Kidney (tissue), 14 donors: ENCODE data around the gene STIM2. TPM values are rescaled to one million over a fixed set of nuclear protein-coding genes. Genes with fewer than 3 reads are reported as not detected.

ENCODE experiments used
- DNase-seq, 5 donors: peaks; one replicate each; pipeline ENCODE4 v3.0.0-alpha.2; 2013 to 2020
- FAIRE-seq: peaks from 2 replicates; lab custom pipeline; 2012; peaks lifted over from hg19 to GRCh38; lab: Jason Lieb, UNC
- H3K27ac ChIP-seq, 2 donors: one replicate each; pipeline ENCODE4 v1.7.0; 2013; ENCODE audit warnings: low read depth in 2 of 2, low read length in 2 of 2, inconsistent platforms in 1 of 2
- H3K27me3 ChIP-seq: one replicate; pipeline ENCODE4 v1.7.1; 2013; ENCODE audit warnings: low read length, inconsistent platforms; ENCODE audit not compliant: control insufficient read depth, insufficient read depth
- H3K36me3 ChIP-seq, 3 donors: one replicate each; pipeline versions ENCODE4 v1.7.0 to v1.7.1; 2013; ENCODE audit warnings: low read length in 3 of 3, control low read depth in 1 of 3, inconsistent platforms in 1 of 3; ENCODE audit not compliant: insufficient read depth in 3 of 3, control insufficient read depth in 2 of 3
- H3K4me1 ChIP-seq, 3 donors: one replicate each; pipeline versions ENCODE4 v1.7.0 to v1.7.1; 2013; ENCODE audit warnings: low read length in 3 of 3, inconsistent platforms in 1 of 3, low read depth in 1 of 3; ENCODE audit not compliant: control insufficient read depth in 2 of 3, insufficient read depth in 2 of 3
- H3K4me3 ChIP-seq, 3 donors: one replicate each; pipeline versions ENCODE4 v1.7.0 to v1.8.1; 2013; ENCODE audit warnings: low read length in 3 of 3, control low read depth in 1 of 3, inconsistent platforms in 1 of 3
- H3K9ac ChIP-seq, 3 donors: one replicate each; pipeline versions ENCODE4 v1.7.0 to v1.7.1; 2013; ENCODE audit warnings: low read length in 3 of 3, control low read depth in 1 of 3, inconsistent platforms in 1 of 3
- H3K9me3 ChIP-seq, 3 donors: one replicate each; pipeline versions ENCODE4 v1.7.0 to v1.7.1; 2013; ENCODE audit warnings: low read length in 3 of 3, control low read depth in 1 of 3, inconsistent platforms in 1 of 3; ENCODE audit not compliant: control insufficient read depth in 2 of 3, insufficient read depth in 1 of 3
- intact Hi-C: fragments of 100-400 bp; cut with DNase I; formaldehyde crosslinking; loops from one replicate; pipeline ENCODE4 v1.11.1; 2022
- polyA plus RNA-seq: library from polyadenylated mRNA; stranded (reverse); fragments of 350-450 nt; fragmentation: Illumina TruSeq; extraction: RNeasy Lipid Tissue Mini Kit (QIAGEN cat#74804); gene quantifications from one replicate; pipeline ENCODE4 v1.2.3, GENCODE V29; 2014; ENCODE audit warnings: low read depth, low replicate concordance; ENCODE audit not compliant: insufficient read depth
- total RNA-seq: library from RNA; stranded (reverse); fragmentation: NEBNext Ultra II Directional; extraction: Animal tissue kit (Norgen Biotek cat#: 25700); gene quantifications from one replicate; pipeline ENCODE4 v1.2.1, GENCODE V29; 2021
- TF ChIP-seq, protein P1 (sequence below): IDR thresholded peaks from 3 replicates; pipeline ENCODE4 v1.5.1; 2012; ENCODE audit warnings: mild to moderate bottlenecking, moderate library complexity, borderline replicate concordance; ENCODE audit not compliant: insufficient read depth; ENCODE audit errors: extremely low read depth
- donor health status: control.
- donor health status: control.
- donor health status: control.
- donor health status: control.
- donor health status: control.
- donor health status: DM: yes; HTN: yes; CAD: no.
- donor health status: Normal renal cell carcinoma (clear cell type).

The STIM2 gene
- total and polyA plus RNA-seq, 2 donors from 2014 or later: 27.8 to 38.9 TPM

DNA sequence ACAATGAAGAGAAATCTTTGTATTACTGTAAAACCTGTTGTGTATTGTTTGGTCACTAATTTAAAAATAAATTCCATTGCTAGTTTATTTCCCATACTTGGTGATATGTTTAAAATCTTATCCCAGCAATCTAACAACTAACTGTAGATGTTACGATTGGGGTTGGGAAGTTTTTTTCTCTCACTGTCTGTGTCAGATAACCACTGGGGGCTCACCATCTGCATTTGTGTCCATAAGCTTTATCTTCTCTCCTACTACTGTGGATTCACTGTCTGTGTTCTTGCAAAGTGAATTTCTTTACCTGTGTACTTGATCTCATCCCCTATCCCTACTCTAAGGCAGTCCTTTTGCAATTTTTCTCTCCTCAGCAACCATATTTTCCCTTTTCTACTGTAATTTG is 81.3 kb downstream of the STIM2 start:
- no peaks in the 10 kb centered on the region for H3K27me3 ChIP-seq
- no peaks in the 10 kb centered on the region for H3K36me3 ChIP-seq
- no peak overlapping the region for H3K9ac ChIP-seq
- TF ChIP-seq, protein P1, sequence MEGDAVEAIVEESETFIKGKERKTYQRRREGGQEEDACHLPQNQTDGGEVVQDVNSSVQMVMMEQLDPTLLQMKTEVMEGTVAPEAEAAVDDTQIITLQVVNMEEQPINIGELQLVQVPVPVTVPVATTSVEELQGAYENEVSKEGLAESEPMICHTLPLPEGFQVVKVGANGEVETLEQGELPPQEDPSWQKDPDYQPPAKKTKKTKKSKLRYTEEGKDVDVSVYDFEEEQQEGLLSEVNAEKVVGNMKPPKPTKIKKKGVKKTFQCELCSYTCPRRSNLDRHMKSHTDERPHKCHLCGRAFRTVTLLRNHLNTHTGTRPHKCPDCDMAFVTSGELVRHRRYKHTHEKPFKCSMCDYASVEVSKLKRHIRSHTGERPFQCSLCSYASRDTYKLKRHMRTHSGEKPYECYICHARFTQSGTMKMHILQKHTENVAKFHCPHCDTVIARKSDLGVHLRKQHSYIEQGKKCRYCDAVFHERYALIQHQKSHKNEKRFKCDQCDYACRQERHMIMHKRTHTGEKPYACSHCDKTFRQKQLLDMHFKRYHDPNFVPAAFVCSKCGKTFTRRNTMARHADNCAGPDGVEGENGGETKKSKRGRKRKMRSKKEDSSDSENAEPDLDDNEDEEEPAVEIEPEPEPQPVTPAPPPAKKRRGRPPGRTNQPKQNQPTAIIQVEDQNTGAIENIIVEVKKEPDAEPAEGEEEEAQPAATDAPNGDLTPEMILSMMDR: no peak
- intact Hi-C loops: no loop called here
- no peaks in the 10 kb centered on the region for H3K9me3 ChIP-seq
- no peak overlapping the region for H3K27ac ChIP-seq
- no peaks in the 10 kb centered on the region for H3K4me1 ChIP-seq
- FAIRE-seq (no peak), DNase-seq (no peak)
- no peak overlapping the region for H3K4me3 ChIP-seq

DNA sequence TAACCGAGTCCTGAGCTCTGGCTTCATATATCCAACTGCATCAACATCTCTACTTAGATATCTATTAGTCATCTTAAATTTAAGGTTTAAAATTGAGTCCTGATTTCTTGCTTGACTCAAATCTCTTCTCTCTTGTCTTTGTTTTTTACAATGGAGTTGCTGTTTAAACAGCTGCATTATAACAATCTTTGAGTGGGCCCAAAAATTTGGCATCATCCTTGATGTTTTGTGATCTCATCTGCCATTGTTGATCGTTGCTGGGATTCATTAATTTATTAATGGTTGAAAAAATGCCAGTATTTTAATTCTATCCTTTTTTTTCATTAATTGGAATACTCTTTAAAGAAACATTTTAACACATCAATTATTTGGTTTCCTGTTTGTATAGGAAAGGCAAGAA is 82.2 kb downstream of the STIM2 start:
- TF ChIP-seq, protein P1: no peak
- H3K27ac ChIP-seq: no peak overlapping the region
- H3K4me1 ChIP-seq: no peaks in the 10 kb centered on the region
- no peak overlapping the region for H3K9ac ChIP-seq
- H3K27me3 ChIP-seq: no peaks in the 10 kb centered on the region
- intact Hi-C loops: no loop called here
- no peaks in the 10 kb centered on the region for H3K9me3 ChIP-seq
- DNase-seq (no peak), FAIRE-seq (no peak)
- H3K36me3 ChIP-seq: no peaks in the 10 kb centered on the region
- no peak overlapping the region for H3K4me3 ChIP-seq

DNA sequence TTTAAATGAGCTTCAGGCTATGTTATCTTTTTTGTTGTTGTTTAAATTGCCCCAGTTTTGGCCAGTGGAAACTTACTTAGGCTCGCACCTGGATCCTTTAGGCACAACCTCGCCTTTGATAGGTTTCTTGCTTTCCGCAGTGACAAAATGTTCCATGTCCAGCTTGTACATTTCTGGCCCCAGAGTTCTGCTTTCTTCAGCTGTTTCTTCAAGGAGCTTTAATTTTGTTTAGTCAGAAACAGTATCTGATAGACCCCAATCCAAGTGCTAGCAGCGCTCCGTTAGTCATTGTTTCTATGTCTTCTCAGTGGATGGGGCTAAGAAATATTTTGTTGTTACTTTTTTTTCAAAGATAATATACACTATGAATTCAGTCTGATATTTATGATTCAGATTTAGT is 82.8 kb downstream of the STIM2 start:
- Histone ChIP-seq H3K27me3 (no peaks in the 10 kb centered on the region), H3K4me1 (no peaks in the 10 kb centered on the region), H3K27ac (no peak overlapping the region), H3K36me3 (no peaks in the 10 kb centered on the region), H3K9ac (no peak overlapping the region), H3K4me3 (no peak overlapping the region), H3K9me3 (no peaks in the 10 kb centered on the region)
- FAIRE-seq: no peak
- no peak for DNase-seq
- TF ChIP-seq, protein P1: no peak
- intact Hi-C loops: no loop called here

DNA sequence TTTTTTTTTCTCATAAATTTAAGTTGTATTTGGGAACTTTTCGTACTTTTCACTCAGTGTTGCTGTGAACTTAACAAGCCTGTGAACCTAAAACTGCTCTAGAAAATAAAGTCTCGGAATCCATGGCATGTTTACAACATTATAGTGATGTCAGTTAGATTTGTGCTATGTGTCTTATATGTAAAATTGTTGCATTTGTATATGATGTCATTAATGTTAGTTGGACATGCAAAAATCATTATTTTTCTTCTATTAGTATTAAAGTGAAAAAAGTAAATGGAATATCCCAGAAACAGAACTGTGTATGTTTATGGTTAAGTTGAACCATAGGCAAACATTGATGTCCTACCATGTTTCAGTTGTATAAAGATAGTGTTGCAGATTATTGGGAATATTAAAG is 85.2 kb downstream of the STIM2 start:
- no peak for DNase-seq
- TF ChIP-seq, protein P1: no peak
- Histone ChIP-seq H3K9ac (no peak overlapping the region), H3K4me3 (no peak overlapping the region), H3K9me3 (no peaks in the 10 kb centered on the region), H3K36me3 (no peaks in the 10 kb centered on the region), H3K27me3 (no peaks in the 10 kb centered on the region), H3K27ac (no peak overlapping the region), H3K4me1 (no peaks in the 10 kb centered on the region)
- FAIRE-seq: no peak
- intact Hi-C loops: no loop called here
